Bone marrow (tissue), 2 donors: ENCODE measurements around the gene SUCLA2.
"Not testable (repeated sequence)": the region's sequence is repeated elsewhere in the genome, so short reads cannot be mapped to it uniquely, and the experiment has no call there.

Experiments used
- DNase-seq, 2 donors: peaks; one replicate each; lab custom pipeline; 2025; lab: John Stamatoyannopoulos, UW

The SUCLA2 gene

GRCh38 chr13:48001114-48001881 lies at the start of gene SUCLA2:
SUCLA2 (minus strand) TSS chr13:48001273; CDS start chr13:48001269, 4 bp downstream.
- peak; percentile 65 to 81 for DNase-seq

- DNase-seq = no peak
Observed at GRCh38 chr13:48050550-48050949, 49.5 kb upstream of the SUCLA2 start.

GRCh38 chr13:48043789-48044503 lies 42.9 kb upstream of the SUCLA2 start:
- DNase-seq = peak in 1 of 2 donors; percentile 52

- no peak for DNase-seq
Observed at GRCh38 chr13:48042894-48043293, 41.8 kb upstream of the SUCLA2 start.

- no peak for DNase-seq
Observed at GRCh38 chr13:48040896-48041295, 39.8 kb upstream of the SUCLA2 start.

- DNase-seq = no peak
Observed at GRCh38 chr13:48040049-48040448, 39.0 kb upstream of the SUCLA2 start.

GRCh38 chr13:48038761-48039160 lies 37.7 kb upstream of the SUCLA2 start:
- no peak for DNase-seq

GRCh38 chr13:48037346-48038173 lies 36.5 kb upstream of the SUCLA2 start, which contains the start of gene NUDT15:
NUDT15 (plus strand) TSS chr13:48037726; CDS start chr13:48037747, 21 bp downstream.
- DNase-seq = peak; percentile 86 to 95

GRCh38 chr13:48029859-48030258 lies 28.8 kb upstream of the SUCLA2 start:
- DNase-seq = no peak

- DNase-seq = no peak
Observed at GRCh38 chr13:48028066-48028465, 27.0 kb upstream of the SUCLA2 start.

- DNase-seq = no peak
Observed at GRCh38 chr13:48019796-48020195, 18.7 kb upstream of the SUCLA2 start.

- no peak for DNase-seq
Observed at GRCh38 chr13:48018637-48019036, 17.6 kb upstream of the SUCLA2 start.

- no peak for DNase-seq
Observed at GRCh38 chr13:48014359-48014758, 13.3 kb upstream of the SUCLA2 start.

GRCh38 chr13:48012668-48013067 lies 11.6 kb upstream of the SUCLA2 start:
- DNase-seq = no peak

GRCh38 chr13:48010698-48011097 lies 9.6 kb upstream of the SUCLA2 start:
- no peak for DNase-seq

GRCh38 chr13:48009284-48009683 lies 8.2 kb upstream of the SUCLA2 start:
- DNase-seq = no peak

- no peak for DNase-seq
Observed at GRCh38 chr13:48006396-48006795, 5.3 kb upstream of the SUCLA2 start.

- no peak for DNase-seq
Observed at GRCh38 chr13:48004201-48004600, 3.1 kb upstream of the SUCLA2 start.

GRCh38 chr13:48001999-48002398 lies 926 bp upstream of the SUCLA2 start:
- DNase-seq = not testable (repeated sequence)

GRCh38 chr13:48000559-48001113 lies 437 bp downstream of the SUCLA2 start:
- no peak for DNase-seq

GRCh38 chr13:47999973-48000372 lies 1.1 kb downstream of the SUCLA2 start:
- DNase-seq = no peak

GRCh38 chr13:47997384-47997783 lies 3.7 kb downstream of the SUCLA2 start:
- no peak for DNase-seq
